Keratinocyte (primary cell): ENCODE measurements around the gene ARHGEF2. TPM values are rescaled to one million over a fixed set of nuclear protein-coding genes. Genes with fewer than 3 reads are reported as not detected.

Experiments used
- DNase-seq: peaks from one replicate; pipeline ENCODE4 v3.0.0-alpha.2; 2011; ENCODE audit warnings: low read depth, missing footprints, low spot score
- FAIRE-seq: peaks from 2 replicates; lab custom pipeline; 2011; peaks lifted over from hg19 to GRCh38; lab: Jason Lieb, UNC
- H2AFZ ChIP-seq: 2 replicates; pipeline ENCODE4 v1.6.0; 2012; ENCODE audit warnings: low read length, control low read depth, inconsistent platforms; ENCODE audit not compliant: control insufficient read depth
- H3K27ac ChIP-seq: 2 replicates; pipeline ENCODE4 v1.5.1; 2011; ENCODE audit warnings: low read length; ENCODE audit not compliant: control insufficient read depth, insufficient read depth
- H3K27me3 ChIP-seq: 3 replicates; pipeline ENCODE4 v1.6.0; 2011; ENCODE audit warnings: low read length; ENCODE audit not compliant: control insufficient read depth, insufficient read depth; ENCODE audit errors: extremely low read depth
- H3K36me3 ChIP-seq, 2 experiments: 2 replicates in 1 of 2; 3 replicates in 1 of 2; pipeline ENCODE4 v1.5.1; 2011; ENCODE audit warnings: low read length in 2 of 2, mild to moderate bottlenecking in 1 of 2; ENCODE audit not compliant: control insufficient read depth in 2 of 2, insufficient read depth in 2 of 2; ENCODE audit errors: extremely low read depth in 1 of 2
- H3K4me1 ChIP-seq: 3 replicates; pipeline ENCODE4 v1.5.1; 2011; ENCODE audit warnings: low read length; ENCODE audit not compliant: control insufficient read depth, insufficient read depth; ENCODE audit errors: extremely low read depth
- H3K4me2 ChIP-seq: 3 replicates; pipeline ENCODE4 v1.6.0; 2011; ENCODE audit warnings: low read depth, low read length; ENCODE audit not compliant: control insufficient read depth, insufficient read depth; ENCODE audit errors: extremely low read depth
- H3K4me3 ChIP-seq, 3 experiments: fragments of 200-600 bp in 1 of 3; sonication (generic) in 1 of 3; 2 replicates in 2 of 3; 3 replicates in 1 of 3; pipeline ENCODE4 v1.5.1; 2011 to 2016; ENCODE audit warnings: low read length in 3 of 3, mild to moderate bottlenecking in 3 of 3, control low read depth in 2 of 3, inconsistent platforms in 1 of 3, low read depth in 1 of 3, mixed read lengths in 1 of 3, mixed run types in 1 of 3, moderate library complexity in 1 of 3; ENCODE audit not compliant: control insufficient read depth in 2 of 3, insufficient read depth in 2 of 3; ENCODE audit errors: extremely low read depth in 1 of 3
- H3K79me2 ChIP-seq: 2 replicates; pipeline ENCODE4 v1.6.0; 2012; ENCODE audit warnings: low read length; ENCODE audit not compliant: control insufficient read depth, insufficient read depth
- H3K9ac ChIP-seq: 3 replicates; pipeline ENCODE4 v1.6.0; 2011; ENCODE audit warnings: low read length; ENCODE audit not compliant: control insufficient read depth, insufficient read depth; ENCODE audit errors: extremely low read depth
- H3K9me1 ChIP-seq: 3 replicates; pipeline ENCODE4 v1.6.0; 2011; ENCODE audit warnings: low read length; ENCODE audit not compliant: control insufficient read depth, insufficient read depth; ENCODE audit errors: extremely low read depth
- H3K9me3 ChIP-seq: 2 replicates; pipeline ENCODE4 v1.5.1; 2012; ENCODE audit warnings: low read depth, low read length; ENCODE audit not compliant: control insufficient read depth
- H4K20me1 ChIP-seq: 3 replicates; pipeline ENCODE4 v1.6.0; 2011; ENCODE audit warnings: low read length; ENCODE audit not compliant: control insufficient read depth, insufficient read depth; ENCODE audit errors: extremely low read depth
- EZH2 ChIP-seq: IDR thresholded peaks from one replicate; pipeline ENCODE4 v1.6.1; 2012; ENCODE audit warnings: inconsistent platforms, mild to moderate bottlenecking, low read length, moderate library complexity
- dilution Hi-C: fragments of 300-500 bp; cut with MboI; formaldehyde crosslinking; loops from one replicate; pipeline ENCODE4 v1.7.0; 2020; ENCODE audit warnings: low sequenced_read_pairs; ENCODE audit not compliant: extremely low pct_ligation_motif_present
- polyA plus RNA-seq, 5 experiments: library from polyadenylated mRNA; depleted of rRNA in 3 of 5; stranded (reverse) in 3 of 5; stranded (forward) in 1 of 5; unstranded in 1 of 5; fragments of >200 nt; gene quantifications; 1 replicate in 1 of 5; 2 replicates in 3 of 5; 3 replicates in 1 of 5; pipeline versions ENCODE4 v1.2.1 to v1.2.3, GENCODE V29; 2011 to 2012; ENCODE audit warnings: missing spikeins in 2 of 5, low read depth in 1 of 5, low replicate concordance in 1 of 5
- TF ChIP-seq, protein P1 (sequence below), 3 experiments: IDR thresholded peaks in 1 of 3; conservative IDR thresholded peaks in 1 of 3; optimal IDR thresholded peaks in 1 of 3; 2 replicates in 2 of 3; 3 replicates in 1 of 3; pipeline versions ENCODE3 to v1.5.1; 2011; ENCODE audit warnings: low read length in 3 of 3, mild to moderate bottlenecking in 3 of 3, moderate library complexity in 2 of 3, control low read depth in 1 of 3, inconsistent platforms in 1 of 3; ENCODE audit not compliant: insufficient read depth in 2 of 3; ENCODE audit errors: extremely low read depth in 1 of 3

Gene ARHGEF2
- polyA plus RNA-seq, 1 donor (not counting 4 experiments of a cell fraction or from before 2014, with no cell fraction given): 38.7 TPM

GRCh38 chr1:155899683-155900082, 78.7 kb downstream of the ARHGEF2 start:
- Histone ChIP-seq H3K9me1 (no peaks in the 10 kb centered on the region), H3K4me1 (no peaks in the 10 kb centered on the region), H3K4me3 (no peak overlapping the region), H3K27me3 (no peaks in the 10 kb centered on the region), H4K20me1 (no peaks in the 10 kb centered on the region), H3K36me3 (peaks cover 22 to 30% of the 10 kb centered on the region in 2 experiments), H3K9ac (no peak overlapping the region), H3K4me2 (no peak overlapping the region), H3K79me2 (no peaks in the 10 kb centered on the region), H3K9me3 (no peaks in the 10 kb centered on the region), H2AFZ (no peak overlapping the region), H3K27ac (no peak overlapping the region)
- dilution Hi-C loops: no loop called here
- no peak for DNase-seq
- TF ChIP-seq, protein P1, sequence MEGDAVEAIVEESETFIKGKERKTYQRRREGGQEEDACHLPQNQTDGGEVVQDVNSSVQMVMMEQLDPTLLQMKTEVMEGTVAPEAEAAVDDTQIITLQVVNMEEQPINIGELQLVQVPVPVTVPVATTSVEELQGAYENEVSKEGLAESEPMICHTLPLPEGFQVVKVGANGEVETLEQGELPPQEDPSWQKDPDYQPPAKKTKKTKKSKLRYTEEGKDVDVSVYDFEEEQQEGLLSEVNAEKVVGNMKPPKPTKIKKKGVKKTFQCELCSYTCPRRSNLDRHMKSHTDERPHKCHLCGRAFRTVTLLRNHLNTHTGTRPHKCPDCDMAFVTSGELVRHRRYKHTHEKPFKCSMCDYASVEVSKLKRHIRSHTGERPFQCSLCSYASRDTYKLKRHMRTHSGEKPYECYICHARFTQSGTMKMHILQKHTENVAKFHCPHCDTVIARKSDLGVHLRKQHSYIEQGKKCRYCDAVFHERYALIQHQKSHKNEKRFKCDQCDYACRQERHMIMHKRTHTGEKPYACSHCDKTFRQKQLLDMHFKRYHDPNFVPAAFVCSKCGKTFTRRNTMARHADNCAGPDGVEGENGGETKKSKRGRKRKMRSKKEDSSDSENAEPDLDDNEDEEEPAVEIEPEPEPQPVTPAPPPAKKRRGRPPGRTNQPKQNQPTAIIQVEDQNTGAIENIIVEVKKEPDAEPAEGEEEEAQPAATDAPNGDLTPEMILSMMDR (optimal IDR thresholded peaks at IDR 0.05 in 1 of 3, IDR thresholded peaks at IDR 0.05 in 1 of 3, conservative IDR thresholded peaks at IDR 0.05 in 1 of 3; ENCODE audit: extremely low read depth in 1 of 3, insufficient read depth in 2 of 3, low read length in 3 of 3): no peak
- no peak for TF ChIP-seq EZH2
- FAIRE-seq: no peak

DNA sequence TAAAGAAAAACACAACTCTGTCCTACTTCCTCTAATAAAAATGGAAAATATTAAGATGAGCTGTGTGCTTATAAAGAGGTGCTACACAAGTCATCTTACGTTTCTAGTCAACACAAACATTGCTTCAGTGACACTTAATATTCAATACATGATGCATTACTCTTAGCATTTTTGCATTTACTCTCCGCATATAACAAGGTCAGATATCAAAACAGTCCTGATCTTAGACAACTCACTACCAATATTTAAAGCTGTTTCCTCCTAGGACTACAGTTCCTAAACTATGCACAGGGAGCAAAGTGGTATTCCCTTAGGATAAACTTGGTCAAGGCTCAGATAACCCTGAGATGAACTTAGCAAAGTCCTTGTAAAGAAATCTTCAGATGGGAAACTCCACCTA, 79.5 kb downstream of the ARHGEF2 start:
- H3K36me3 ChIP-seq: peaks cover 15 to 22% of the 10 kb centered on the region in 2 experiments
- H3K27me3 ChIP-seq: no peaks in the 10 kb centered on the region
- H3K4me3 ChIP-seq: no peak overlapping the region
- H3K9ac ChIP-seq: no peak overlapping the region
- H2AFZ ChIP-seq: no peak overlapping the region
- H3K9me3 ChIP-seq: no peaks in the 10 kb centered on the region
- H3K4me2 ChIP-seq: no peak overlapping the region
- no peaks in the 10 kb centered on the region for H4K20me1 ChIP-seq
- FAIRE-seq: no peak
- TF ChIP-seq EZH2: no peak
- TF ChIP-seq, protein P1 (optimal IDR thresholded peaks at IDR 0.05 in 1 of 3, IDR thresholded peaks at IDR 0.05 in 1 of 3, conservative IDR thresholded peaks at IDR 0.05 in 1 of 3; ENCODE audit: extremely low read depth in 1 of 3, insufficient read depth in 2 of 3, low read length in 3 of 3): no peak
- no peaks in the 10 kb centered on the region for H3K9me1 ChIP-seq
- dilution Hi-C loops: no loop called here
- H3K79me2 ChIP-seq: no peaks in the 10 kb centered on the region
- no peak for DNase-seq
- peaks cover 3% of the 10 kb centered on the region for H3K4me1 ChIP-seq
- H3K27ac ChIP-seq: no peak overlapping the region
